Fibroblast of skin of scalp (primary cell): ENCODE data around the gene AHNAK.
"Not testable (repeated sequence)": the region's sequence is repeated elsewhere in the genome, so short reads cannot be mapped to it uniquely, and the experiment has no call there.

Experiments
- DNase-seq: peaks from one replicate; pipeline ENCODE4 v3.0.0-alpha.2; 2013

AHNAK gene

DNA sequence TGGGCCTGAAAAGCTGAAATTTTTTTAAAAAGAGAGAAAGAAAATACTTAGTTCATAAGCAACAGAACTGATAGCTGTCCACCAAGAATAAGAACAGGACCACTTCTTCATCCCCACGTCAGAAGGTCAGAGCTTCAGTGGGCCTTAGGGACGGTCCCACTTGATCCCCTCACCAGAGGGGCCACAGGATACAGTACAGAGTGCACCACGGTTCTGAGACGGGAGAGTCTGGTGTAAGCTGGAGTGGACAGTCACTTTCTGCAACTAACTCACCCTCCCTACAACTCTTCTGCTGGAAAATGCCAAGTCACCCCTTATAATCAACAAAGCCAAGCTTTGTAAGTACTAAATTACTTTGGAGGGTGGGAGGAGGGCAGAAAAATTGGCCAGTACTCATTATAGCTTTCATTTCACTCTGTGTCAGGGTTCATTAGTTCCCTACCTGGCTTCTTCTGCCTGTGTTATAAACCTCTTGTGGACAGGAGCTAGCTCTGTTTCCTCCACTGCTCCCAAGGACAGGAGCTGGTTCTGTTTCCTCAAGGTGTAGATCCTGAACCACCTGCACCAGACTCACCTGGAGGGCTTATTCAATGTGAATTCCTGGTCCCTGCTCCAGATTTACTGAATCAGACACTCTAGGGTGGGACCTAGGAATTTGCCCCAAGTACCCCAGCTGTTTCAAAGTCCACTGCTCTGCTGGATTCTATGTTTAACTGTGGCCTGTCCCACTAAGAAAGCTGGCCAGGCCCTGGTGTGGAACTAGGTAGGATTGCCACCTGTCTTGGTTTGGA lies 88.2 kb downstream of the AHNAK start:
- DNase-seq: no peak

DNA sequence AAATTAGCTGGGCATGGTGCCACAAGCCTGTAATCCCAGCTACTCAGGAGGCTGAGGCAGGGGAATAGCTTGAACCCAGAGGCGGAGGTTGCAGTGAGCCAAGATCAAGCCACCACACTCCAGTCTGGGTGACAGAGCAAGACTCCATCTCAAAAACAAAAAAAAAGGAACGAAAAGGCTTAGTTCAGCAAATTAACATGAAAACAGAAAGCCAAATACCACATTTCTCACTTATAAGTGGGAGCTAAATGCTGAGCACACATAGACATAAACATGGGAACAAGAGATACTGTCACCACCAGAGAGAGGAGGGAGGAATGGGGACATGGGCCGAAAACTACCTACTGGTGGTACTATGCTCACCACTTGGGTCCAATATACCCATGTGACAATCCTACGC lies 89.1 kb downstream of the AHNAK start:
- DNase-seq: no peak

DNA sequence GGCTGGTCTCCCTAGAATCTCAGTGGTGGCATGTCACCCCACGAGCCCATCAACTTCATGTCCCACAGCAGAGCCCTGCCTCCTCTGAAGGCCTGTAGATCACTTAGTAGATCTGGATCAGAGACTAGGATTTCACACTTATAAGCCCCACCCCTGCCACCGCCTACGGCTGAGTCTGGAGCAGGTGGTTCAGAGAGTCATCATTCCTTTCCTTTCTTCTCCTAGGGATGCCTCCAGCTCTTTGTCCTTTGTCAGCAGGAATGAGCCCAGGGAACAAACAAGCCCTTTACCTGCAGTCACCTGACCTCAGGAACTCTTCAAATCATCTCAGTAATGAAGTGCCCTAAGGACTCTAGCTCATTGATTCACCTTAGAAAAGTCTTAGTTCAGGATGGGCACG lies 90.0 kb downstream of the AHNAK start:
- no peak for DNase-seq

DNA sequence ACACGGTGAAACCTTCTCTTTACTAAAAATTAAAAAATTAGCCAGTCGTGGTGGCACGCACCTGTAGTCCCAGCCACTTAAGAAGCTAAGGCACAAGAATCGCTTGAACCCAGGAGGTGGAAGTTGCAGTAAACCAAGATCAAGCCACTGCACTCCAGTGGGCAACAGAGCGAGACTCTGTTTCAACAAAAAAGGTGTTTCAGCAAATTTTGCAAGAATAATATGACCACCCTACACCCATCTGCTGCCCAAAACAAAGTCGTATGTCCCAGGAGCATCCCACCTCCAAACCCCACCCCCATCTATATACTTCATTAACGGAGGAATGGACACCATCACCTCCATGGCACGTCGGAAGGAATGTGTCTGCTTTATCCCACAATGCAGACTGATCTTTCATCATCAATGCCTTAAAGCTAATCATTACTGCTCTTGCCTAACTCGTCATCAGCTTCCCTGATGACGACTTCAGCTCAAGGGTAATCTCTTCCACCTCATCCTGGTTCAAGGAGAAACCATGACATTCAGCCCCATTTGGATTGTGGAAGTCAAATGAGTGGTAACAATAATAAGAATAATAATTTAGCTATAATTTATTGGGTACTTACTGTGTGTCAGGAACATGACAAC lies 93.7 kb downstream of the AHNAK start:
- no peak for DNase-seq

- no peak for DNase-seq
Measured at GRCh38 chr11:62452261-62452660, 94.3 kb downstream of the AHNAK start.

DNA sequence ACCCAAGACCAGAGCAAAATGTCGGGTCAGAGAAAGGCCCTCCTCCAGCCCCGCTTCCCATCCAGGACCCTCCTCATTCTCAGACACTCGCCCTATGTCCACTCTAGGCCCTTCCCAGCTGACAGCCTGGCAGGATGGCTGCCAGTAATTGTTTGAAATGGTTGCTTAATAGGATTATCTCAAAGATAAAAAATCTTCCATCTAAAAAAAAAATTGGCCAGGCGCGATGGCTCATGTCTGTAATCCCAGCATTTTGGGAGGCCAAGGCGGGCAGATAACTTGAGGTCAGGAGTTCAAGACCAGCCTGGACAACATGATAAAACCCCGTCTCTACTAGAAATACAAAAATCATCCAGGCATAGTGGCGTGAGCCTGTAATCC lies 95.4 kb downstream of the AHNAK start:
- DNase-seq: no peak

DNA sequence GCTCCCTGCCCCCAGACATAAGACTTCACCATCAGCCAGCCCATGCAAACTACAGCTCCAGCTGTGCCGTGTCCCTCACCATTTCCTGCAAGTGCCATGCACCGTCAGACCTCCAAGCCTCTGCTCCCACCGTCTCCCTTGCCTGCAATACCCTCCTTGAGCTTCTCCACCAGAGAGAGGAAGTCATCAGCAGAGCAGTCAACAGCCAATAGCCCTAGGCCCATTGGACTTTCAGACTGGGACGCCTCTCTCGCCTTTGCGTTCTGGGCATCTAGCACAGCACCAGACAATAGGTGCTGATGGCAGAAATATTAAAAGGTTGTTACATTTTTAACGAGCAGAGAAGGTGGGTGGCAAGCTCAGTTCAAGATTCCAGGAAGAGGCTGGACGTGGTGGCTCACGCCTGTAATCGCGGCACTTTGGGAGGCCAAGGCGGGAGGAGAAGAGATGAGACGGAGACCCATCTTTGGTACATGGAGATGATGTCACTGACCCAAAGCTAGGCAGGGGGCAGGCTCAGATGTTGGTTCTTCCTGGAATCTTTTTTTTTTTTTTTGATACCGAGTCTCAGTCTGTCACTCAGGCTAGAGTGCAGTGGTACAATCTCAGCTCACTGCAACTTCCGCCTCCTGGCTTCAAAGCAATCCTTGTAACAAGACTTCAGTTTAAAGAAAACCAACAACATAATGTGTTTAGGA lies 95.9 kb downstream of the AHNAK start:
- DNase-seq: no peak

DNA sequence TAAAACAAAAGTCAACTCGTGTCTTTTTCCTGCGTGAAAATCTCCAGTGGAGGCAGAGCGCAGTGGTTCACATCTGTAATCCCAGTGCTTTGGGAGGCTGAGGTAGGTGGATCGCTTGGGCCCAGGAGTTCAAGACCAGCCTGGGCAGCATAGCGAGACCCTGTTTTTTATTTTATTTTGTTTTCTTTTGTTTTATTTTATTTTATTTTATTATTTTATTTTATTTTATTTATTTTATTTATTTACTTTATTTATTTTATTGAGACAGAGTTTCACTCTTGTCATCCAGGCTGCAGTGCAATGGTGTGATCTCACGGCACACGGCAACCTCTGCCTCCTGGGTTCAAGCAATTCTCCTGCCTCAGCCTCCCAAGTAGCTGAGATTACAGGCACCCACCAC lies 96.7 kb downstream of the AHNAK start:
- DNase-seq: not testable (repeated sequence)

- no peak for DNase-seq
Measured at GRCh38 chr11:62449451-62449851, 97.2 kb downstream of the AHNAK start.

GRCh38 chr11:62446091-62446490 lies 100.5 kb downstream of the AHNAK start:
- DNase-seq: no peak

DNA sequence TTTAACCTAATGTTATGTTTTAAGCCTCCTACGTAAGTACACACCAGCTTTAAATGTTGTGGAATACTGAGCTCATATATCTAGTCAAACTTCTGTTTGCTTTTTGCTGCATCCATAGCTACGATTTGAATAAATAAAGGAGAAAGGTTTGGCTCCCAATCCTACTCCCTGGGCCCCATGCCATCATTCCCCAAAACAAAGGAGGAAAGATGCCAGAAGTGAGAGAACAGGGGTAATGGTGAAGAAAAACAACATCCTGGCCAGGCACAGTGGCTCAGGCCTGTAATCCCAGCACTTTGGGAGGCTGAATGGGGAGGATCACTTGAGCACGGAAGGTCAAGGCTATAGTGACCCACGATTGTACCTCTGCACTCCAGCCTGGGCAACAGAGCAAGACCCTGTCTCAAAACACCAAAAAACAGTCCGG lies 101.3 kb downstream of the AHNAK start:
- peak; percentile 42 for DNase-seq

- no peak for DNase-seq
Measured at GRCh38 chr11:62444835-62445234, 101.8 kb downstream of the AHNAK start.

- peak; percentile 87 for DNase-seq
Measured at GRCh38 chr11:62444236-62444833, 102.3 kb downstream of the AHNAK start.

GRCh38 chr11:62443390-62444235 lies 103.0 kb downstream of the AHNAK start:
- peak; percentile 50 for DNase-seq

DNA sequence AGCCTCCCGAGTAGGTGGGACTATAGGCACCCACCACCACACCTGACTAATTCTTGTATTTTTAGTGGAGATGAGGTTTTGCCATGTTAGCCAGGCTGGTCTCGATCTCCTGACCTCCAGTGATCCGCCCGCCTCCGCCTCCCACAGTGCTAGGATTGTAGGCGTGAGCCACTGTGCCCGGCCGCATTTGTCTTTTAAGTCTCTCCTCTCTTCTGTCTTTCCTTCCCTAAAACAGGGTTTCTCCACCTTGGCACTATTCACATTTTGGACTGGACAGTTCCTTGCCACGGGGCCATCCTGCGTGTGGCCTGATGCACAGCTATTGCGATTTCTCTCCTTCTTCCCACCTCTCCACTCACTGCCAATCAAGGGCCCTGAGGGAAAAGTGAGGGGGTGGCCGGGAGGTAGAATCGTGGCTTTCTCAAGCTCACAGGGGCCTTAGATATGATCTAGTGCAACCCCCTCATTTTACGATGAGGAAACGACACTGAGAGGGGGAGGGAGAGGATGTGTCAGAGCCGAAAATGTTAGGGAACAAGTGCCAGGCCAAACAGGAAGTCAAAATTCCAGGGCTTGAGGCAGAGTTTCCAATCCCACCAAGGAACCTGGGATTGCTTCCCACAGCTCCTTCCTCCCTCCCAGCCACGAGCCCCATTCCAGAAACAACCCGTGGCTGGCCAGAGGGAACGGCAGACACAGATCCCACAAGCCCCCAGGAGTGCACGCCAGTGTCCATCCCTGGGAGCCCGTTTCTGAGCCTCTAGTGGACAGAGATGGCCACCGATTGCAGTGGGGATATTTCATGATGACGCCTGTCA lies 106.6 kb downstream of the AHNAK start:
- DNase-seq: peak; percentile 73

DNA sequence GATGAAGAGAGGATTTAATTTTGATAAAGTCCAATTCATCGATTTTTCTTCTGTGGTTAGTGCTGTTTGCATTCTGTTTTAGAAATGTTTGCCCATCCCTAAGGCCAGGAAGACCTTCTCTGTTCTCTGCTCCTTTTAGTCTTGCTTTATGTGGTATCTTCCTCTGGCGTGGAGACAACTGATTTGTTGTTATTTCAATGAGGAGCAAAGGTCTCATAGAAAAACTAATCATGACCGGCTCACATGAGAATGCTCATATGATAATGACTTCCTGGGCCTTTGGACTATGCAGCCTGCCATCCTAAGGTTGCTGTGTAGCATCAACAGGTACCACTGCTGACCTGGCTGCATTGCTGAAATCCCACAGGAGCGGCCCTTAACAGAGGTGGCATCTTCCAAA lies 108.0 kb downstream of the AHNAK start:
- no peak for DNase-seq

DNA sequence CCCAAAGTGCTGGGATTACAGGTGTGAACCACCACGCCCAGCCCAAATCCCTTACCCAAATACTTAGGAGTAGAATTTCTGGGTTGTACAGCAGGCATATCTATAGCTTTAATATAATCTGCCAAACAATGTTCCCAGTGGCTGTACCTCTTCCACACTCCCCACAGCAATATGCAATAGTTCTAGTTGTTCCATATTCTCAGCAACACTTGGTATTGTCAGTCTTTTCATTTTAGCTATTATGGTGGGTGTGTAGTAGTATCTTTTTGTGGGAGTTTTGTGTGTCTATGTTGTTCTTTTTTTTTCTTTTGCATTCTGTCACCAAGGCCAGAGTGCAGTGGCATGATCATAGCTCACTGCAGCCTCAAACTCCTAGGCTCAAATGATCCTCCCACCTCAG lies 109.0 kb downstream of the AHNAK start:
- no peak for DNase-seq

DNA sequence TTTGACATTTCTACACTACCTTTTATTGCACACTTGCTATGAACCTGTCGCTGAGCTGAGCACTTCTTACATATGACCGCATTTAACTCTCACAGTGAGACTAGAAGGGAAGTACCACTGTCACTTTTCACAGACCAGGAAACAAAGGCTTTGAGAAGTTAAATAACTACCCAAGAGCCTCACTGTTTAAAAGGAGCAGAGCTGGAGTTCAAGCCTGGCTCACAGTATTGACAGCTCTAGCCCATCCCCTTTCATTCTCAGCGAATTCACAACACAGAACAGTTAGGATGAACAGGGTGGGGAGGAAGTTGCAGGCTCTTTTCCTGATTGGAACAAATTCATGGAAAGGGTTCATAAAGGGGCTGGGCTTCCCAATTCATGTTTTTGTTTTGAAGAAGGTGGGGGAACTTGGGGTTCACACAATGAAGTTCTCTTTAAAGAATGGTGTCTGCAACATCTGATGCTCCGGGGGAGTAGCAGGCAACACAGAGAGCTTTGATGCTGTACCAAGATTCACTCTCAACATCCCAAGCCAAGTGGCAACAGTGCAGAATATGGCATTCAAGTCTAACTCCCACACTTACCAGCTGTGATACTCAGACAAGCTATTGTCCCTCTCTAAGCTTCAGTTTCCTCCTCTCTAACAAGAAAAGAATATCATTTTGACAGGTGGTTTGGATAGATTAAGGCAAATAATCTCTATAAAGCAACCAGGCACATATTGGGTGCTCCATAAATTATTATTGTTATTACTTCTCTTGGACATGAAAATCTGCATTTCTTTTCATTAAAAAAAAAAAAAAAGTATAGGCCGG lies 110.6 kb downstream of the AHNAK start:
- DNase-seq: no peak

DNA sequence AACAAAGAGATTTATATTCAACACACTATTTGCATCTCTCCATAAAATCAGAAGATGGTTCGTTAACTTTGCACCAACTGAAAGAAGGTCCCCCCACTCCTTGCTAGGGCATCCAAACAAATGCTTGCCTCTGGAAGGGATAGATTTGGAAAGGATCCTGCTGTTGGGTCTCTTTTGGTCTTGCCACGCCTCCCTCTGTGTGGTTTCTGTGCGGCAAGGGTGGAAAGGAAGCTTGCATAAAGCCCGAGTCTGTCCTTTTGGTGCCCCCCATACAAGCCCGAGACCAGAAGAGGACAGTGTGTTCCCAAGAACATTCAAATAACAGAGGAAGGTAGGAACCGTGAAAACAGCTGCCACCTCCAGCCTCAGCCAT lies 112.7 kb downstream of the AHNAK start:
- no peak for DNase-seq

DNA sequence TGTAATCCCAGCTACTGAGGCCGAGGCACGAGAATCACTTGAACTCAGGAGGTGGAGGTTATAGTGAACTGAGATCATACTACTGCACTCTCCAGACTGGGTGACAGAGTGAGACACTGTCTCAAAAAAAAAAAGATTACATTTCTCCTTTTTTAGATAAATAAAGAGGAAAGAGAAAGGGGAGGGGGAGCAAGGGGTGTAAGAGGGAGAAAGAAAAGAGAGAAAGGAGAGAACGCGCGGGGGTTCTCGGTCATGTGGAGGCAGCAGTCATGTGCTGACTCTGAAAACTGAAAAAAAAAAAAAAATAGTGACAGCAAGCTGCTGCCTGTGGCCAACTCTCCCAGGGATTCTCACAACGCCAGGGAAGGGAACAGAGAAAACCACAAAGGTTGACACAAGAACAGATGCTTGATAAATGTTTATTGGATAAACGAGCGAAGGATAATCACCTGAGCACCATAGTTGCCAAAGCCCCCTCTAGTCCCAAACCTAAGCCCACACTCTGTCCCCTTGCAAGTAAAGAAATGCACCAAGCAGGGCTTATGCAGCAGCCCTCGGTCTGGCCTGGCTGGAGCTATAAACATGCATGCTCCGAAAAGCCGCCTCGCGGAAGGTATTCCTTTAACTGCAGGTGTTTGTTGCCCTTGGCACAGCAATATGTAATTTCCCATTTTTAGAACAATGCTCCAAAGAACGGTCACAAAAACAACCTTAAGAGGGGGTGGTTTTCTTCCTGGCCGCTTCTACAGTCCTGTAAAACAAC lies 113.3 kb downstream of the AHNAK start:
- no peak for DNase-seq
